ENCODE measurements around the gene NNT.
"Not testable (repeated sequence)": the region's sequence is repeated elsewhere in the genome, so short reads cannot be mapped to it uniquely, and the experiment has no call there.

The NNT gene

GRCh38 chr5:43702293-43702692, 99.3 kb downstream of the NNT start:
- DNase-seq (ENCODE audit: low read depth in 3 of 3, low spot score in 1 of 3) = no peak

- no peak for DNase-seq (ENCODE audit: low read depth in 3 of 3, low spot score in 1 of 3)
Observed at GRCh38 chr5:43702815-43703214, 99.8 kb downstream of the NNT start.

GRCh38 chr5:43704243-43704642, 101.3 kb downstream of the NNT start:
- no peak for DNase-seq (ENCODE audit: low read depth in 3 of 3, low spot score in 1 of 3)

- not testable (repeated sequence) for DNase-seq (ENCODE audit: low read depth in 3 of 3, low spot score in 1 of 3)
Observed at GRCh38 chr5:43706576-43706975, 103.6 kb downstream of the NNT start.

GRCh38 chr5:43711496-43711895, 108.5 kb downstream of the NNT start:
- no peak for DNase-seq (ENCODE audit: low read depth in 3 of 3, low spot score in 1 of 3)

- DNase-seq (ENCODE audit: low read depth in 3 of 3, low spot score in 1 of 3) = no peak
Observed at GRCh38 chr5:43712081-43712480, 109.1 kb downstream of the NNT start.

- not testable (repeated sequence) for DNase-seq (ENCODE audit: low read depth in 3 of 3, low spot score in 1 of 3)
Observed at GRCh38 chr5:43719783-43720182, 116.8 kb downstream of the NNT start.

- DNase-seq (ENCODE audit: low read depth in 3 of 3, low spot score in 1 of 3) = no peak
Observed at GRCh38 chr5:43728581-43728980, 125.6 kb downstream of the NNT start.

GRCh38 chr5:43729846-43730478, 127.0 kb downstream of the NNT start:
- DNase-seq (ENCODE audit: low read depth in 3 of 3, low spot score in 1 of 3) = no peak

- no peak for DNase-seq (ENCODE audit: low read depth in 3 of 3, low spot score in 1 of 3)
Observed at GRCh38 chr5:43730832-43731342, 127.9 kb downstream of the NNT start.

- no peak for DNase-seq (ENCODE audit: low read depth in 3 of 3, low spot score in 1 of 3)
Observed at GRCh38 chr5:43731573-43731972, 128.6 kb downstream of the NNT start.

GRCh38 chr5:43745923-43746548, 143.1 kb downstream of the NNT start:
- not testable (repeated sequence) for DNase-seq (ENCODE audit: low read depth in 3 of 3, low spot score in 1 of 3)

- DNase-seq (ENCODE audit: low read depth in 3 of 3, low spot score in 1 of 3) = no peak
Observed at GRCh38 chr5:43750809-43751208, 147.8 kb downstream of the NNT start.

GRCh38 chr5:43753069-43753468, 150.1 kb downstream of the NNT start:
- DNase-seq (ENCODE audit: low read depth in 3 of 3, low spot score in 1 of 3) = no peak

All from stimulated activated CD4-positive, alpha-beta T cell treated with anti-CD3 and anti-CD28 coated beads, TNF-alpha, amount 100 ng/mL, for 1 hour (primary cell).